NB4 (cell line): ENCODE data around the gene PCSK6.

Experiments used
- DNase-seq: peaks from one replicate; pipeline ENCODE4 v3.0.0; 2010; ENCODE audit warnings: low read depth
- H3K4me3 ChIP-seq: one replicate; pipeline ENCODE4 v1.5.1; 2011; ENCODE audit warnings: mild to moderate bottlenecking, low read depth, low read length, moderate library complexity
- MAX ChIP-seq: IDR thresholded peaks from 2 replicates; pipeline ENCODE4 v1.6.1; 2011; ENCODE audit warnings: low read depth, low read length
- MYC ChIP-seq: IDR thresholded peaks from 2 replicates; pipeline ENCODE4 v1.6.1; 2011; ENCODE audit warnings: low read depth, low read length
- POLR2A ChIP-seq: IDR thresholded peaks from 2 replicates; pipeline ENCODE4 v1.6.1; 2011; ENCODE audit warnings: mild to moderate bottlenecking; ENCODE audit not compliant: insufficient read length; ENCODE audit errors: extremely low read depth
- TF ChIP-seq, protein P1 (sequence below): IDR thresholded peaks from one replicate; pipeline ENCODE4 v1.5.1; 2012; ENCODE audit warnings: low read depth, low read length

The PCSK6 gene

GRCh38 chr15:101440846-101441590 is 48.5 kb downstream of the PCSK6 start:
- no peak overlapping the region for H3K4me3 ChIP-seq
- TF ChIP-seq, protein P1, sequence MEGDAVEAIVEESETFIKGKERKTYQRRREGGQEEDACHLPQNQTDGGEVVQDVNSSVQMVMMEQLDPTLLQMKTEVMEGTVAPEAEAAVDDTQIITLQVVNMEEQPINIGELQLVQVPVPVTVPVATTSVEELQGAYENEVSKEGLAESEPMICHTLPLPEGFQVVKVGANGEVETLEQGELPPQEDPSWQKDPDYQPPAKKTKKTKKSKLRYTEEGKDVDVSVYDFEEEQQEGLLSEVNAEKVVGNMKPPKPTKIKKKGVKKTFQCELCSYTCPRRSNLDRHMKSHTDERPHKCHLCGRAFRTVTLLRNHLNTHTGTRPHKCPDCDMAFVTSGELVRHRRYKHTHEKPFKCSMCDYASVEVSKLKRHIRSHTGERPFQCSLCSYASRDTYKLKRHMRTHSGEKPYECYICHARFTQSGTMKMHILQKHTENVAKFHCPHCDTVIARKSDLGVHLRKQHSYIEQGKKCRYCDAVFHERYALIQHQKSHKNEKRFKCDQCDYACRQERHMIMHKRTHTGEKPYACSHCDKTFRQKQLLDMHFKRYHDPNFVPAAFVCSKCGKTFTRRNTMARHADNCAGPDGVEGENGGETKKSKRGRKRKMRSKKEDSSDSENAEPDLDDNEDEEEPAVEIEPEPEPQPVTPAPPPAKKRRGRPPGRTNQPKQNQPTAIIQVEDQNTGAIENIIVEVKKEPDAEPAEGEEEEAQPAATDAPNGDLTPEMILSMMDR: no peak
- no peak for TF ChIP-seq MAX
- TF ChIP-seq POLR2A: no peak
- no peak for TF ChIP-seq MYC
- DNase-seq: no peak

DNA sequence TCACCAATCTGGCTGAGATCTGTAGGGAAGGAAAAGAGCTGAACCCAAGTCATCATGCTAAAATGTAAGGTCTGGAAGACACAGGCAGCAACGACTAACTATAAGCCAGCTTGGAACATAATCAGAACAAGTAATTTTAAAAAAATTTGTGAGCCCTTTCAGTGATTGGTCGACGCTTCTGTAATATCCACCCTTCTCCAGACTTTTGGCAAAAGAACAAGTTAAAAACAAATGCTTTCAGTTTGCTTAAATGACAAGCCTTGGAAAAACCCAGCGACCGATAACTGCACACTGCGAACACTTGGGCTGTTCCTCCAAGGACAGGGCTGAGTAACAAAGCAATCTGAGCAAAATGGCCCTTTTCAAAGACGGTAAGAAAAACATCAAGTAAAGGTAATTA is 49.6 kb downstream of the PCSK6 start:
- no peak for TF ChIP-seq MYC
- no peak for TF ChIP-seq POLR2A
- no peak for TF ChIP-seq MAX
- TF ChIP-seq, protein P1: no peak
- H3K4me3 ChIP-seq: no peak overlapping the region
- DNase-seq: no peak

- H3K4me3 ChIP-seq: no peak overlapping the region
- TF ChIP-seq MYC: no peak
- TF ChIP-seq POLR2A: no peak
- TF ChIP-seq, protein P1: no peak
- no peak for TF ChIP-seq MAX
- no peak for DNase-seq
These were observed 50.1 kb downstream of the PCSK6 start for GRCh38 chr15:101439285-101439919.

DNA sequence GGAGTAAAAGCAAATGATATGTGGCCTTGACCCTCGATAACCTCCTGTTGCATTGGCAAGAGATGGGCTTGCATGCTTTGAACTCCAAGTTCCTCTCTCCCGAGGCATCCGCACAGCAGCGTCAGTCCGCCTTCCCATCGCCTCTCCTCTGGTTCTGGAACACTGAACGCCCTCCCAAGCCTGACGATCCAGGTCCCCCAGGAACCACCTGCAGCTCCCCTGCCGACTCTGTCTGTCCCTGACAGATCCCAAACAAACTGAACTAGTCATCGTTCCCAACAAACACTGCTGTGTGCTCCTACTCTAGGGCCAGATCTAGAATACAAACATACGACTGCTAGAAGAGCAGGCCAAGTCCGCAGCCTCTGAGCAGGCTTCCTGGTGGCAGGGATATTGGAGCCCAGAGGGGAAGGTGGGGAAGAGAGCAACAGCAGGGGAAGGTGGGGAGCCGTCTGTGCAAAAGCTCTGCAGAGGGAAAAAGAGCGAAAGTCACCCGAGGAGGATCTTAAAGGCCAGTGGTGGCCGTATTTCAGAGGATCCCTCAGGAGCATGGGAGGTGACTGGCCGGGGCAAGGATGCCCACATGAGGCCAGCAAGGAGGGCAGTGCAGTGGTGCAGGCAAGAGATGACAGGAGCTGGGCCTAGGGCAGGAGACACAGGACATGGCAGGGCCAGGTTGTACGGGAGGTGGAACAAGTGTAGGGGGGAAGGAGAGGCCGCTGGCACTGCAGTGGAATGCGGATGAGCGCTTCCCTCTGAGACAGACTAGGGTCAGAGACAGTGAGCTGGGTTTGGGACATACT is 50.8 kb downstream of the PCSK6 start:
- DNase-seq: no peak
- TF ChIP-seq POLR2A (no peak), MYC (no peak), MAX (no peak)
- TF ChIP-seq, protein P1: no peak
- H3K4me3 ChIP-seq: no peak overlapping the region

GRCh38 chr15:101437618-101438481 is 51.7 kb downstream of the PCSK6 start:
- no peak overlapping the region for H3K4me3 ChIP-seq
- TF ChIP-seq MAX (no peak), POLR2A (no peak), MYC (no peak)
- TF ChIP-seq, protein P1: no peak
- no peak for DNase-seq
